Neuronal stem cell (in vitro differentiated cells): ENCODE measurements around the gene OR56A1.

Experiments
- DNase-seq: peaks from one replicate; pipeline ENCODE4 v3.0.0-alpha.2; 2013; ENCODE audit warnings: low spot score
- H2AFZ ChIP-seq: one replicate; pipeline ENCODE4 v1.6.1; 2013; ENCODE audit warnings: mild to moderate bottlenecking, low read length, inconsistent platforms
- H2AK5ac ChIP-seq: 2 replicates; pipeline ENCODE4 v1.6.1; 2013; ENCODE audit warnings: low read depth, mild to moderate bottlenecking, inconsistent platforms, low read length, moderate library complexity, mixed read lengths
- H2BK120ac ChIP-seq: 2 replicates; pipeline ENCODE4 v1.6.1; 2013; ENCODE audit warnings: low read depth, mild to moderate bottlenecking, inconsistent platforms, low read length, moderate library complexity, mixed read lengths
- H2BK12ac ChIP-seq: one replicate; pipeline ENCODE4 v1.6.1; 2013; ENCODE audit warnings: low read length, inconsistent platforms
- H2BK15ac ChIP-seq: 2 replicates; pipeline ENCODE4 v1.6.1; 2013; ENCODE audit warnings: mild to moderate bottlenecking, low read length, inconsistent platforms, mixed read lengths
- H2BK5ac ChIP-seq: one replicate; pipeline ENCODE4 v1.6.1; 2013; ENCODE audit warnings: inconsistent platforms, mild to moderate bottlenecking, low read length, moderate library complexity
- H3K14ac ChIP-seq: one replicate; pipeline ENCODE4 v1.6.1; 2013; ENCODE audit warnings: low read length, inconsistent platforms
- H3K18ac ChIP-seq: 2 replicates; pipeline ENCODE4 v1.6.1; 2013; ENCODE audit warnings: low read length, inconsistent platforms
- H3K23ac ChIP-seq: 2 replicates; pipeline ENCODE4 v1.6.1; 2013; ENCODE audit warnings: low read depth, mild to moderate bottlenecking, mixed read lengths, low read length, inconsistent platforms; ENCODE audit not compliant: poor library complexity
- H3K27ac ChIP-seq: replicated peaks from 3 replicates; pipeline ENCODE4 v1.5.1; 2013; ENCODE audit warnings: low read length, inconsistent platforms
- H3K27me3 ChIP-seq, 3 experiments: 2 replicates each; pipeline ENCODE4 v1.6.1; 2013; ENCODE audit warnings: low read length in 3 of 3, mild to moderate bottlenecking in 2 of 3, inconsistent platforms in 1 of 3, low read depth in 1 of 3, mixed read lengths in 1 of 3, moderate library complexity in 1 of 3; ENCODE audit not compliant: control insufficient read depth in 3 of 3, insufficient read depth in 3 of 3
- H3K36me3 ChIP-seq, 2 donors: replicated peaks in 1 of 2; 2 replicates each; pipeline ENCODE4 v1.6.1; 2013; ENCODE audit warnings: low read length in 2 of 2; ENCODE audit not compliant: control insufficient read depth in 2 of 2, insufficient read depth in 2 of 2
- H3K4ac ChIP-seq: 2 replicates; pipeline ENCODE4 v1.6.1; 2013; ENCODE audit warnings: inconsistent platforms, mild to moderate bottlenecking, low read length, moderate library complexity
- H3K4me1 ChIP-seq, 2 donors: 1 replicate in 1 of 2; 2 replicates in 1 of 2; pipeline ENCODE4 v1.6.1; 2013; ENCODE audit warnings: low read length in 2 of 2, low read depth in 1 of 2; ENCODE audit not compliant: control insufficient read depth in 2 of 2, insufficient read depth in 1 of 2
- H3K4me2 ChIP-seq: one replicate; pipeline ENCODE4 v1.6.1; 2013; ENCODE audit warnings: mild to moderate bottlenecking, low read length, inconsistent platforms; ENCODE audit not compliant: insufficient read depth, poor library complexity, severe bottlenecking
- H3K4me3 ChIP-seq, 2 donors: 2 replicates each; pipeline ENCODE4 v1.5.1; 2013; ENCODE audit warnings: low read length in 2 of 2, mild to moderate bottlenecking in 2 of 2, inconsistent platforms in 1 of 2, moderate library complexity in 1 of 2
- H3K79me1 ChIP-seq: one replicate; pipeline ENCODE4 v1.6.1; 2013; ENCODE audit warnings: low read depth, mild to moderate bottlenecking, inconsistent platforms, low read length, moderate library complexity
- H3K9ac ChIP-seq: one replicate; pipeline ENCODE4 v1.6.1; 2013; ENCODE audit warnings: mild to moderate bottlenecking, low read depth, low read length, inconsistent platforms; ENCODE audit not compliant: poor library complexity
- H3K9me3 ChIP-seq, 2 donors: replicated peaks in 1 of 2; 2 replicates each; pipeline versions ENCODE3 to v1.6.1; 2013; ENCODE audit warnings: low read length in 2 of 2, mild to moderate bottlenecking in 2 of 2, inconsistent platforms in 1 of 2, low read depth in 1 of 2, mixed read lengths in 1 of 2, moderate library complexity in 1 of 2; ENCODE audit not compliant: control insufficient read depth in 2 of 2, insufficient read depth in 1 of 2
- H4K8ac ChIP-seq: one replicate; pipeline ENCODE4 v1.6.1; 2013; ENCODE audit warnings: low read depth, mild to moderate bottlenecking, inconsistent platforms, low read length, moderate library complexity
- H4K91ac ChIP-seq: one replicate; pipeline ENCODE4 v1.6.1; 2013; ENCODE audit warnings: low read length, low read depth, mild to moderate bottlenecking, inconsistent platforms; ENCODE audit not compliant: poor library complexity
- WGBS, 2 donors: extraction: QIAGEN DNeasy Blood & Tissue Kit; methylation state at CpG; one replicate each; pipeline ENCODE4 v1.1.7; 2013; ENCODE audit warnings: missing lambda C conversion rate in 2 of 2, mixed read lengths in 1 of 2; ENCODE audit not compliant: insufficient read length in 2 of 2, insufficient replicate concordance in 1 of 2; ENCODE audit errors: extremely low coverage in 2 of 2; 5-methylcytosine and 5-hydroxymethylcytosine counted together

Gene OR56A1

DNA sequence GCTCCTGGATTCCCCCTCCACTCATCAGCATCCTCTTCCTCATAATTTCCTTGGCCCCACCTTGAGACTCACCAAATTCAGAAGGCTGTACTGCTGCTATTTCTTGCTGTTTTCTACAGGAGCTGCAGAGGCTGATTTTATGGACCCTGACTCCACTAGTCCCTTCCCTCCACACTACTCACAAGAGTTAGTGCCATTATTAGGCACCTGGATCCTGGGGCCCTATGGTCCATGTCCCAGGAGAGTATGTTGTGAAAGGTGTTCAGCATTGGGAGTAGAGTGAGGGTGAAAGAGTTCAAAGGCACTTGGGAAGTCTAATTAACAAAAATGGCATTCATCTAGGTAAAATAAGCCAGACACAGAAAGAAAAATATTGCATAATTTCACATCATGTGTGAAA, 23.7 kb downstream of the OR56A1 start, which contains the start of gene OR56A4:
Gene OR56A4 (minus strand): TSS at position 101 of the 400 bp plus-strand sequence. CDS start 3,954 bp downstream, outside the sequence.
- Histone ChIP-seq H4K91ac (no peak within 1 kb of the TSS), H2AK5ac (no peak within 1 kb of the TSS), H3K4me3 (no peak within 1 kb of the TSS), H2AFZ (no peak within 1 kb of the TSS), H3K4me2 (no peak within 1 kb of the TSS), H3K23ac (no peak within 1 kb of the TSS), H3K27me3 (no peaks in the 10 kb centered on the region), H3K36me3 (no peaks in the 10 kb centered on the region), H2BK12ac (no peak within 1 kb of the TSS), H2BK15ac (no peak within 1 kb of the TSS), H3K4ac (no peak within 1 kb of the TSS), H3K4me1 (no peaks in the 10 kb centered on the region), H3K27ac (no peak within 1 kb of the TSS), H3K9ac (no peak within 1 kb of the TSS), H2BK5ac (no peak within 1 kb of the TSS), H2BK120ac (no peak within 1 kb of the TSS), H3K79me1 (no peaks in the 10 kb centered on the region), H3K9me3 (no peaks in the 10 kb centered on the region), H3K14ac (no peak within 1 kb of the TSS), H3K18ac (no peak within 1 kb of the TSS), H4K8ac (no peak within 1 kb of the TSS)
- no peak for DNase-seq

DNA sequence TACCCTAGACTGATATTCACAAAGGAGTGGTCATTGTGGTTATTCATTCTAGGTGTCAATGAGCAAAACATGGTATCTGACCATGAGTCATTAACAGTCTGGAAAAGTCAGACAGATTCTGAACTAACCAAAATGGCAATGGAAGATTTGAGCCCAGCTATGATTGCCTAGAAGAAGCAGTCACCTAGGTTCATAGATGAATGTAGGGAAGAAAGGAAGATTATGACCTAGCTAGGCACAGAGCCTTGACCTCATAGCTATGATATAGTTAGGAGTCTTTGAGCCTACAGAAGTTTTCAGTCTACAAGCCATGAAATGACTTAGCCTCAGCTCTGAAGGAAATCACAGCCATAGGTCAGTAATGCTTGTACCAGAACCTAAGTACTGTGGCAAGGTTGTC, 24.2 kb downstream of the OR56A1 start:
- no peak for DNase-seq
- Histone ChIP-seq H3K14ac (no peak overlapping the region), H2AFZ (no peak overlapping the region)

DNA sequence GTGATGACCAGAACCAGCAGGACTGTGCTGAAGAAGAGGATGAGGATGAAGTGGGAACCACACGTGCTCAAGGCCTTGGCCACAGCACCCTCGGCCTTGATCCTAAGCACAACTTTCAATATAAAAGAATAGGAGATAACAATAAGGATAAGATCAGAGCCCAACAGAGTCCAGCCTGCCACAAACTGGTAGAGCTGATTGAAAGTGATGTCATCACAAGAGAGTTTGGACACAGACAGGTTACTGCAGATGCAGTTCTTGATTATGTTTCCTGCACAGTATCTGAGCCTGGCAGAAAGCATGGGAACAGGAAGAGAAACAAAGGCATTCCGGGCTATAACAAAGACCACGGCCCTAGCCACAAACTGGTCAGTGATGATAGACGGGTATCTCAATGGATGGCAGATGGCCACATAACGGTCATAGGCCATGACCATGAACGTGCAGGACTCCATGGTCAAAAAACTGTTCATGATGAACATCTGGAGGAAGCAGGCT, 28.3 kb downstream of the OR56A1 start:
- no peak overlapping the region for H2BK120ac ChIP-seq
- no peak overlapping the region for H3K23ac ChIP-seq
- H3K9me3 ChIP-seq, result no peaks in the 10 kb centered on the region
- H2AK5ac ChIP-seq, result no peak overlapping the region
- no peak for DNase-seq
- no peak overlapping the region for H3K4ac ChIP-seq
- no peak overlapping the region for H4K8ac ChIP-seq
- H3K4me3 ChIP-seq, result no peak overlapping the region
- H2AFZ ChIP-seq, result no peak overlapping the region
- no peak overlapping the region for H3K18ac ChIP-seq
- H2BK15ac ChIP-seq, result no peak overlapping the region
- H4K91ac ChIP-seq, result no peak overlapping the region
- no peaks in the 10 kb centered on the region for H3K36me3 ChIP-seq
- H3K4me2 ChIP-seq, result no peak overlapping the region
- no peaks in the 10 kb centered on the region for H3K27me3 ChIP-seq
- H3K79me1 ChIP-seq, result no peaks in the 10 kb centered on the region
- H2BK12ac ChIP-seq, result no peak overlapping the region
- H3K4me1 ChIP-seq, result no peaks in the 10 kb centered on the region
- H3K14ac ChIP-seq, result no peak overlapping the region
- no peak overlapping the region for H2BK5ac ChIP-seq
- no peak overlapping the region for H3K27ac ChIP-seq
- no peak overlapping the region for H3K9ac ChIP-seq
- no CpG with 5 or more reads among the region's 7 CpGs for WGBS, 2 donors

More for the DNA sequence above, 24.2 kb downstream of the OR56A1 start:
- no peak overlapping the region for H2AK5ac ChIP-seq
- no peak overlapping the region for H3K4me2 ChIP-seq
- H3K4ac ChIP-seq, result no peak overlapping the region
- H2BK12ac ChIP-seq, result no peak overlapping the region
- no peak overlapping the region for H2BK15ac ChIP-seq
- no peaks in the 10 kb centered on the region for H3K9me3 ChIP-seq
- no peak overlapping the region for H4K91ac ChIP-seq
- H2BK120ac ChIP-seq, result no peak overlapping the region
- H3K27me3 ChIP-seq, result no peaks in the 10 kb centered on the region
- no peak overlapping the region for H3K27ac ChIP-seq
- no peak overlapping the region for H2BK5ac ChIP-seq
- no peaks in the 10 kb centered on the region for H3K36me3 ChIP-seq
- H3K23ac ChIP-seq, result no peak overlapping the region
- H3K18ac ChIP-seq, result no peak overlapping the region
- no peaks in the 10 kb centered on the region for H3K4me1 ChIP-seq
- no peak overlapping the region for H4K8ac ChIP-seq
- no peaks in the 10 kb centered on the region for H3K79me1 ChIP-seq
- H3K9ac ChIP-seq, result no peak overlapping the region
- H3K4me3 ChIP-seq, result no peak overlapping the region

DNA sequence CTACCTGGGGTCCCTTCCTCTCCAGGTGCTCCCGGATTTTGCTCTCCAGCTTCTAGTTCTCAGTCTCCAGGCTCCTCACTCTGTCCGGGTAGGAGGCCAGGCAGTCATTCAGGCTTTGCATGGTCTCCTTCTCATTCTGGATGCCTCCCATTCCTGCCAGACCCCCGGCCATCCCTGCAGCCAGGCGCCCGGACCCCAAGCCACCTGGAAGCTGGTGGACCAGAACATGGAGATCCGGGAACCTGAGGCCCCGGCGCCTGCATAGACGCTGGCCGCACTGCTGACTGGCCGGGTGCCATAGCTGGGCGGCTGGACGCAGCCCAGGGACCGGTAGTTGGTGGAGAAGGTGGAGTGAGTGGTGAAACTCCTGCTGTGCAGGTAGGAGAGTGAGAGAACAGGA, 35.8 kb downstream of the OR56A1 start:
- Histone ChIP-seq H2AK5ac (no peak overlapping the region), H2BK15ac (no peak overlapping the region), H2BK12ac (no peak overlapping the region), H2BK5ac (no peak overlapping the region), H3K27me3 (no peaks in the 10 kb centered on the region), H3K23ac (no peak overlapping the region), H3K79me1 (no peaks in the 10 kb centered on the region), H3K27ac (no peak overlapping the region), H2BK120ac (no peak overlapping the region), H2AFZ (no peak overlapping the region), H3K36me3 (no peaks in the 10 kb centered on the region), H4K91ac (no peak overlapping the region), H3K4me3 (no peak overlapping the region), H3K9ac (no peak overlapping the region), H3K9me3 (no peaks in the 10 kb centered on the region), H3K14ac (no peak overlapping the region), H3K4me1 (no peaks in the 10 kb centered on the region), H3K4ac (no peak overlapping the region), H3K4me2 (no peak overlapping the region), H3K18ac (no peak overlapping the region), H4K8ac (no peak overlapping the region)
- WGBS, 2 donors, result no CpG with 5 or more reads among the region's 14 CpGs
- no peak for DNase-seq
